HG02943 (cell line): ENCODE measurements around the gene INSL3.

Experiments
- ATAC-seq: cut with Tn5 transposase; IDR thresholded peaks from one replicate; pipeline ENCODE4 v1.9.1; 2021; ENCODE audit warnings: mild to moderate bottlenecking, low read depth, moderate library complexity; ENCODE audit not compliant: unreplicated experiment

INSL3 gene

DNA sequence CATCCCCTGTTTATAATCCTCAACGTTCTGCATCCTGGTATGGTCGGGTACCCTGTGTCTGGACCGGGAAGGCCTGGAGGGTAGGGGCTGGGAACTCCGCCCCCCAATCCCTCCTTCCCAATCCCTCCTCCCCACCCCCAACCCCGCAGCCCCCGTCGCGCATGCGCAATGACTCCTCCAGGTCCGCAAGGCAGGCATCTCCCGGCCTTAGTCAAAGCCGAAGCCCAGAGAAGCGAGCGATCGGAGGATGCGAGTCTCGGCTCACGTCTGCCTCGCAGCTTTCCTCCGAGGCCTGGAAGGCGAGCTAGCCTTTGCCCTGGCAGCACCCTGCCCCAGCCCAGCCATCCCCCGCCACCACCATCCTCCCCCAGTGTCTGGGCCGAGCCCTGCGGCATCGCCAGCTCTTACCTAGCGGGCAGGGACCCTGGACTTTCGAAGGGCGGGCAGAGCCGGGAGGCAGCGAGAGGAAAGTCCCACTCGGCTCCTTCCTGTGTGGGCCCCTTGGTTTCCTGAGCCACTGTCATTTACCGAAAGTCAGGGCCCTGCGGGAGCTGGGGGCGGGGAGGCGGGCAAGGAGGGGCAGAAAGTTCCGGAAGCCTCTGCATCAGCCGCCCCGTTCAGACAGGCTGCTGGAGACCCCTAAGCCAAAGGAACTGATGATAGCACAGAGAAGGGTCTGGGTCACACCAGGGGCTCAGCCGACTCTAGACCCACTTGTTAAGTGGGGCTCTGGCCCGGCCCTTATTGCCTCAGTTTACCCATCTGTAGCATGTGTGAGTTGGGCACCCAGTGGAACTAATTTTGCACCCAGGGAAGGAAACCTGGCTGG, 26.4 kb upstream of the INSL3 start, which contains the start of gene JAK3:
Gene JAK3 (minus strand): TSS at position 445 of the 829 bp plus-strand sequence. CDS start 3,565 bp downstream, outside the sequence.
- no peak for ATAC-seq

DNA sequence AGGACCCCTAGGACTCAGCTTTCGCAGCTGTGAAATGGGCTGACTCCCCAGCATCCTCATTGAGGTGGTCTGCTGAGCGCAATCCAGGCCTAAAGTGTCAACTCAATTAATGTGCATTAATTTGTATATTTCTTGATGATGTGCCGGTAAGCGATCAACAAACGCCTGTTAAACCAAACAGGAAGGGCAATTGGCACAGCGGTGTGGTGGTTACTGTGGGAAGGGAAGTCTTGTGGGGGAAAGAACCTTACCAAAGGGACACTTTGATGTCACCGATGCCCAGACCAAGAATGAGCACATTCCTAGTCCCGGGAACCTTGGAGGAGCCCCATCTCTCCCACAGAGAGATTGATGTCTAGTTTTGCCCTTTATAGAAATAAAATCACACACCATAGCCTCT, 24.8 kb upstream of the INSL3 start:
- ATAC-seq, result no peak

DNA sequence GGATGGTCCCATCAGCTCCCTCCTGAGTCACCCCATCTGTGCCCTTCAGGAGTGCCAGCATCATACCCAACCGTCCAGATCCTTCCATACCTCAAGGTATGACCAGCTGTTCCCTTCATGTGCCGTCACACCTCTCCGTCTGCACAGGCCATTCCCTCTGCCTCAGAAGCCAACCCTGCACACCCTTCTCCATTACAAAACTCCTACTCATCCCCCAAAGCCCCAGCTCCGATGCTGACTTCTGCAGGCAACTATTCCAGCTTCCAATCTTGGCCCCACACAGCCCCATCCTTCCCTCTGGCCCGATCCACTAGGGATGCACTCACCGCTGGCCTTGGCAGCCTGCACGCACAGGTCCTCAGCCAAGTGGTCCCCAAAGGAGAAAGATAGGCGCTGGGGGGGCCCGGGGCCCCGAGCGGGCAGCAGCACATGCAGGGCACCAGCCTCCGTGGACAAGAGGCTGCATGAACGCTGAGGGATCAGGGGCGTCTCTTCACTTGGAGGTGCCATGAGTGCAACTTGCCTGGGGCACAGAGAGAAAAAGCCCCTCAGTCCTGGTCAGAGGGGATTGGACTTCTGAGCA, 22.7 kb upstream of the INSL3 start:
- no peak for ATAC-seq

DNA sequence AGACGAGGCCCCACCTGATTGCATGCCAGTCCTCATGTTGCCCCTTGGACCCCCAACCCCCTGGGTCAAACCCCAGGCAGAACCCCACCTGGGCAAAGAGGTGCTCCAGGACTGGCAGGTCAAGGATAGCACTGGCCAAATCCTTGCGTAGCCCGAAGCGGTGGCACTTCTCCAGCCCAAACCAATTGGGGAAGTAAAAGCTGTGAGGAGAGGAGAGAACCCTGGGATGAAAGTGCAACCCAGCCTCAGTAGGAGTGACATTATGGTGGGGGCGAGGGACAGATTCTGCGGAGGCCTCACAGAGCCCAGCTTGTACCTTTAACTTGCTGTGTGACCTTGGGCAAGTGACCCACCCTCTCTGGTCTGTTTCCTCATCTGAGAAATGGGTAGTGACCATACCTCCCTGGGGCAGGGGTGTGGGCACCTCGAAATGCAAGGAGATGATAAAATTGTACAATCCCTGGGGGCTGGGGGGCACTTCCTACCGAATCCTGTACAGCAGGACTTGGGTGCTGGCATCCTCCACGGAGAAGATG, 22.0 kb upstream of the INSL3 start:
- ATAC-seq, result no peak

DNA sequence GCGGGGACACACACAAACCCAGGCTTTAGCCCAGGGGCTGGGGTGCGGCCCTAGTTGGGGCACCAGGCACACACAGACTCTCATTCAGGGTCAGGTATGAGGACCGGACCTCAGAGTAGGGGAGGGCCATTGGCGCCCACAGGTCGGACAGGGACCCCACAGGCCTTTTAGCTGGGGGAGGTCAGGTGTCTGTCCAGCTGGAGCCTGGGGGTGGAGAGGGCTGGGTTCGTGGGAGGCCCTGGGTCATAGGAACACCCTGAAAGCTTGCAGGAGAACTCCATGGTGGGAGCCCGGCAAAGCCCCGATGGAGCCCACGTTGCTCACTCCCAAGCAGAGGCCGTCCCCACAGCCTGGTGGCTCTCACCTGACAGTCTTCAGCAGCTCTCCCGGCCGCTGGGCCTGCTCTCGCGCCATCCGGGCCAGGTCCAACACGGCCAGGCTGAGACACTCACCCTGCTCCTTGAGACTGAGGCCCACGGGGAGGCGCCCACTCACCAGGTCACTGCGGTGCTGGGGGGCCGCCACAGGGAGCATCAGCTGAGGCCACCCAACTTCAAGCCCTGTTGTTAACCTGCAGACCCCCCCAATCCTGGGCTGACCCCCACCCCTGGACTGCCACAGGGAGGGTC, 21.5 kb upstream of the INSL3 start:
- no peak for ATAC-seq

DNA sequence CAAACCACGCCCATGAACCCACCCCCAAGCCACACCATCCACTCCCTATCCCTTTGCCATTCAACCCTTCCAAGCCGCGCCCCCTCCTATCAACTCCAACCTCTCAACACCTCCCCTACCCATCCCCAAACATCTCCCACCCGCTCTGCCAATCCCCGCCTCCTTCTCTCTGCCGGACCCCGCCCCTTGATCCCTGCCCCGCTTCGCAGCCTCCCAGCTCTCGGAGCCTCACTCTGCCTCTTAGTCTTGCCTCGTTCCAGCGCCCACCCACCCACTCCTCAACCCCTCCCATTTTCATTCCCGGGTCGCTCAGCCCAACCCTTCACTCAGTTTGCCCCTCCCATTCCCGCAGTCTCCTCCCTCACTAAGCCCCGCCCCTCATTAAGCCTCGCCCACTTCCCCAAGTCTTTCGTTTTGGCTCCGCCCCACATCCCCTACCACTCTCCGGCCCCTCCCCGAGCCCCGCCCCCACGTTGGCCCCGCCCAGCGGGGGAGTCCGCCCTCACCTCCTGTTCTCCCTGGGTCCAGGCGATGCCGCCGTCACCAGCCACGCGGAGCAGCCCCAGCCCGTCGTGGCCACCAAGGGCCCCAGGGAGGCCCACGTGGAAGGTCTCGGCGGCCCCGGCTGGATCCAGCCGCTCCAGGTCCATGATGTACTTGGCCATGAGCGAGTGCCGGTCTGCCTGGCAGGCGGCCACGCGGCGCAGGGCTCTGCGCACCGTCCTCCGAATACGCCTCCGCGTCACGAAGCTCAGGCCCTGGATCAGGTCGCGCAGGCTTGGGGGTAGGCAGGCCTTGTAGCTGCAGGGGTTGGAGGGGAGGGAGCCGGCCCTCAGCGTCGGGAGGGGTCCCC, 20.7 kb upstream of the INSL3 start:
- no peak for ATAC-seq

DNA sequence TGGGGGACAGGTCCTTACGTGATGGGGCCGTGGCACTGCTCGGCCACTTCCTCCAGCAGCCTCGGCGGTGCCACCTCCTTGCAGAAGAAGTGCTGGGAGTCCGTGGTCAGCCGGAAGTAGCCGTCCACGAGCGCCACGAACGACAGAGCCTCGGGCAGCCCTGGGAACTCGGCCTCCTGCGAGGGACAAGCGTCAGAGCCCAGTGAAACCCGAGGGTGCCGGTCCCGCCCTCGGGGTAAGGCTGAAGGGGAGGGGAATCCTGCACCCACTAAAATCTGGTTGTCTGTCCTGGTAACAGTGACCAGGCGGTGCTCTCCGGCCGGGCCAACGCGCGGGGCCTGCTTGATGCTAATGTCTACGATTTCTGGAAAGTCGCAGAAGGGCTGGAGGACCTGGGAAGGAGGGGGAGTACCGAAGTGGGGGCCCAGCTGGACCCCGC, 20.1 kb upstream of the INSL3 start:
- ATAC-seq, result no peak

DNA sequence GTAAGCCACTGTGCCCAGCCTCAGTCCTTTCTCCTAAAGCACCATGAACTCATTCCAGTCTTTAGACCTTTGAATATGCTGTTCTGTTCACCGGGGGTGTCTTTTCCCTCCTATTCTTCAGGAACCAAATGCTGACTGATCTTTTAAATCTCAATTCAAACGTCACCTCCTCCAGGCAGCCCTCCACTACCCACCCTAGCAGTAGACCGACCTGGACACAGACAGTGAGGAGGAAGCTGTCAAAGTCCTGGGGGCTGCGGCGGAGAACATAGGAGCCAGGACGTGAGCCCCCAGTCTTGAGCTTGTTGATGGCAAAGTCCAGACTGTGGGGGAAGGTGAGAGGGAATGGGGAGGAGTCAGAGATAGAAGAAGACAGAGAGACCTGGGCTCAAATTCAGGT, 18.7 kb upstream of the INSL3 start:
- no peak for ATAC-seq

DNA sequence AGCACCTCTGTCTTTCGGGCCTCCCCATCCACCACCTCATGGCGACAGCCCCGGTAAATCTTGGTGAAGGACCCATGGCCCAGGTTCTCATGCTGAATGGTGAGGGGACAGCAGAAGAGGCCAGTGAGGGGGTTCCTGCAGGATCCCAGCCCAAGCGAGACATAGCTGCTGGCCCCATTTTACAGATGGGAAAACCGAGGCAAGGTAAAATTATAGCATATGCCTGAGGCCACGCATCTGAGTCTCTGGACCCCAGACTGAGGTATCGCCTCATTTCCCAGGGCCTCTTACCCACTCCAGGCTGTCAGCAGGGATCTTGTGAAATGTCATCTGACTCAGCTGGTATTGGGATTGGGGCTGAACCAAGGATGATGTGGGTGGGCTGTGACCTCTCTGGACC, 16.7 kb upstream of the INSL3 start:
- ATAC-seq, result no peak

DNA sequence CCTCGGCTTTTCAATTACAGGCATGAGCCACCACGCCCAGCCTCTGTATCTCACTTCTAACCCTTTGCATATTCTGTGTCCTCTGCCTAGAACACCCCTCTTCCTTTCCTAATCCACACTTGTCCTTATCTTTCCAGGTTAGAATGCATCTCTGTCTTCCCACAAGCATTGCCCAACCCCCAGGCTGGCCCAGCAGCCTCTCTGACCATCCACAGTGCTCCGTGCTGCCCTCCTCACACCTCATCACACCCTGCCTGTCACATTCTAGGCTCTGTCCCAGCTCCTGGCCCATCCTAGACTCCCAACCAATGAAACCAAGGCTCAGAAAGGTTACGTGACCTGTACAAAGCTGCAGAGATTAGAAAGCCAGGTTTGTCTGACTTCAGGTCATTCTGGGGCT, 15.2 kb upstream of the INSL3 start:
- no peak for ATAC-seq

DNA sequence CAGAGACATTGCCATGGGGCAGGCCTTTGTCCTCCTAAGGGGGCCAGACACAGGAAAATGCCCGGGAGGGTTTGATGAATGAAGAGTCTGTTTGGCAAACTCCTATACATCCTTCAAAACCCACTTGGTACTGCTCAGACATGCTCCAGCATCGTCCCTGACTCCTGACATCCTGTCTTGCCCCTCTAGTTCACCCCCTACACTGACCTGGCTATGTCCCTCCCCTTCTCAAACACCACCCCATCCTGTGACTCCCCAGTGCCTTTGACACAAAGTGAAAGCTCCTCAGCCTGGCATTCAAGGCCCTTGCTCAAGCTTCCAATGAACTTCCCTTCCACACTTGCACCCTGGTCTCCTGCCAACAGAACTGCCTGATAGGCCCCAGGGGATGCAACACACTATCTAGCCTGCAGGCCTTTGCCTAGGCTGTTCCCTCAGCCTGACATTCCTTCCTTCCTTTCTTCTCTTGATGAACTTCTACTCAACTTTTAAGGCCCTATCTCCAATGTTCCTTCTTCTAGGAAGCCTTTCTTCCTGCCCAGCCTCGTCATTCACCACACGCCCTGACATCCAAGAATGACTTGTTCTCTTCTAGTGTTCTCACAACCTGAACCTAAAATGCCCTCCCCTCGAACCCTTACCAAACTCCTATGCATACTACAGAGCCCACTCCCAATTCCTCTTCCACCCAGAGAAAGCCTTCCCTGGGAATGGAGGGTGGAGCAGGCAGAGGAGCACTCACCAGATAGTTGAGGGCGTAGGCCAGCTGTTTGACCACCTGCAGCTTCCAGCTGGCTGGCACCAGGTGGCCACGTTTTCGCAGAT, 14.1 kb upstream of the INSL3 start:
- ATAC-seq, result no peak

DNA sequence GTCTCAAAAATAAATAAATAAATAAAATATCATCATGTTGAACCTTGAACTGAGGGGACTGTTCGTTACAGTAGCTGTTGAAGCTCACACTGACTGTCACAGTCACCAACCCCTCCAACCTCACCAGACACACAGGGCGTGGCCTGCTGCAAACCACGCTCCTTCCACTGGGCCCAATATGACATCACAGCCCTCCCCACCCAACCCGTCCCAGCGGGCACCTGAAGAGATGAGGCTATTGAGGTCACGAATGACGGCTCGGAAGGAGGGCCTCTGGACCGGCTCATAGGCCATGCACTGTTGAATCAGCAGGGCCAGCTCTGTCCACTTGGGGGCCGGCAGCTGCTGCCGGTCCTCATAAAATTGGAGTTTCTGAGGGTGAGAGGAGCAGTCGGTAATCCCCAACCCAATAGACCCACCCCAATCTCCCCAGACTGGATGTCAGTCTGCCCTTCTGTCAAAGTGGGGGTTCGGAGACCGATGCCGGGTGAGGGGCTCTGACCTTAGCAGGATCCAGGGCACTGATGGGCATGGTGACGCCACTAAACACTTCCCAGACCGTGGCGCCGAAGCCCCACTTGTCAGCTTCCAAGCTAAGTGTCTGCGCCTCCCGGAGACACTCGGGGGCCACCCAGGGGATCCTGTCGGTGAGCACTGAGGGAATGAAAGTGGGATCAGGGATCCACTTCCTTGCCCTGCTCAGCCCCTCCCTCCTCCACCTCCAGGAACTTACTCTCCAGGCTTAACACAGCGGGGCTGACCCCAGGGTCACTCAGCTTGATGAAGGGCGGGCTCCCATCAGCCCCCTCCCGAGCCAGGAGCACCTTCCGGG, 13.2 kb upstream of the INSL3 start:
- ATAC-seq, result no peak

DNA sequence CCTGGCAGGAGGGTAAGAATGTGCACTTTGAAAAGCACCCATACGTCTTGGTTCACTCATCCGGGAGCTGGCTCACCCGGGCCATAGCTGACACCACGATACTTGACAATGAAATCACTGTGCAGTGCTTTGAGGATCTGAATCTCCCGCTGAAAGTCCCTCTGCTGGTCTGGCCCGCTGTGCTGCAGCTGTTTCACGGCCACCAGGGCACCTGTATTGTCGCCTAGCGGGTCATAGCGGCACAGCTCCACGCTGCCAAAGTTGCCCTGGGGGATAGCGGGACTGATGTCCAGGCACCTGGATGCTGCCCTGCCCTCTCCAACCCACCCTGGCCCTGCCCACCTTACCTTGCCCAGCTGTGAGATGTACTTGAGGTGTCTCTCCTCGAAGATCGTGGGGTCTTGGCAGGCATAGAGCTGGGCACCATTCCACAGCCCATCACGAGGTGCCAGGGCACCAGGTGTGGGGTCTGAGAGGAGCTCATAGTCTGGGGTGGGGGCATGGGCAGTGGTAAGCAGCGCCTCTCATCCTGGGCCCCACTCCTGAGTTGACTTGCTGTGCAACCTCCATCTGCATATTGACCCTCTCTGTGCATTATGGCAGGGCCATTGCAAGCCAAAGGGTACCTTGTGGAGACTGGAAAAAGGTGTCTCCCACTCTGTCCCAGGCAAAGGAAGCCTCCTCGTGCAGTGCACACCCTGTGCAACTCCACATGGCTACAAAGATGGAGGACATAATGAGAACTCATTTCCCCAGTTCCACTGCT, 11.3 kb upstream of the INSL3 start:
- no peak for ATAC-seq

DNA sequence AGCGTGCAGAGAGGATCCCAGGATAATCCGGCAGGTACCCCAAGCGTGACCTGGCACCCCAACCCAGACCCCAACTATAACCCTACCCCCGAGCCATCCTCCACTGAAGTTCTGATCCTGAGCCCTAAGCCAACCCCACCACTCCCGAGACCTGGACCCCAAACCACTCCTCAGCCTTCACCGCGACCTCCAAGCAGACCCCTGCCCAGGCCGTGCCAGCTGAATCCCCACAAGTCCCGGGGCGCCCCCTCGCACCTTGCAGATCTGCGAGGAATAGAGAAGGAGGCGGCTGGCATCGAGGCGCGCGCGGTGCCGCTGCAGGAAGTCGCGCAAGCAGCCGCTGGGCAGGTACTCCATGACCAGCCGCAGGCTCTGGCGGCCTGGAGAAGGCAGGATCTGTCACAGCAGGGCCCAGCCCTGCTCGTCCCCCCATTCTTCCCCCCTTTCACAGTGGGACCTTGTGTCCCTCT, 10.1 kb upstream of the INSL3 start:
- ATAC-seq, result no peak

DNA sequence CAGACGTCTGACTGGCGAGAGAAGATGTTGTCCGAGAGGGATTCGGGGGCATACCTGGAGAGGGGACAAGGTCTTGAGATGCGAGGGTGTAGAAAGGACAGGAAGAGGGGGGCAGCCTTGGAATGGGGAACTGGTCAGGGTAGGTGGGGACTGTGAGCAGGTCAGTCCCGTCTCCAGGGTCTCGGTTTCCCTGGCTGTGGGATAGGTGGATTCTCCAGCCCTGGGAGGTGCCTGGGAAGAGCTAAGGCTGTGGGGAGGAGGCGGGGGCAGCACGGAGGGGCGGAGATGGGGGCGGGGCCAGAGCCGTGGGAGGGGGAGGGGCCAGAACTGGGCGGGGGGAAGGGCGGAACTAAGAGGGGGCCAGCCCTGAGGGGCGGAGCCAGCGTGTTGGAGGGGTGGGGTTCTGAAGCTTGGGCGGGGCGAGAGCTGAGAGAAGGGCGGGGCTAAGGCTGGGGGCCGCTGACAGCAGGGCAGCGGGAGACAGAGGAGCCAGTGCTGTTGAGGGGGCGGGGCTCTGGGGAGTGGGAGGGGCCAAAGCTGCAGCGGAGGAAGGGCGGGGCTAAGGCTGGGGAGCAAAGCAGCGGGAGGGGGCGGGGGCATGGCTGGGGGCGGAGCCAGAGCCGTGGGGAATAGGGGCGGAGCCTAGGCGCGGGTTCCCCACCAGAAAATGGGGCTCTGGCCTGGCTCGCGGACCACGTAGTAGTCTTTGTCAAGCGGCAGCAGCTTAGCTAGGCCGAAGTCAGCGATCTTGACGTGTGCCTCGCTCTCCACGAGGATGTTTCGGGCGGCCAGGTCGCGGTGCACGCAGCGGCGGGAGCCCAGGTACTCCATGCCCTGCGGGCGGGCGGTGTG, 9.5 kb upstream of the INSL3 start:
- no peak for ATAC-seq

DNA sequence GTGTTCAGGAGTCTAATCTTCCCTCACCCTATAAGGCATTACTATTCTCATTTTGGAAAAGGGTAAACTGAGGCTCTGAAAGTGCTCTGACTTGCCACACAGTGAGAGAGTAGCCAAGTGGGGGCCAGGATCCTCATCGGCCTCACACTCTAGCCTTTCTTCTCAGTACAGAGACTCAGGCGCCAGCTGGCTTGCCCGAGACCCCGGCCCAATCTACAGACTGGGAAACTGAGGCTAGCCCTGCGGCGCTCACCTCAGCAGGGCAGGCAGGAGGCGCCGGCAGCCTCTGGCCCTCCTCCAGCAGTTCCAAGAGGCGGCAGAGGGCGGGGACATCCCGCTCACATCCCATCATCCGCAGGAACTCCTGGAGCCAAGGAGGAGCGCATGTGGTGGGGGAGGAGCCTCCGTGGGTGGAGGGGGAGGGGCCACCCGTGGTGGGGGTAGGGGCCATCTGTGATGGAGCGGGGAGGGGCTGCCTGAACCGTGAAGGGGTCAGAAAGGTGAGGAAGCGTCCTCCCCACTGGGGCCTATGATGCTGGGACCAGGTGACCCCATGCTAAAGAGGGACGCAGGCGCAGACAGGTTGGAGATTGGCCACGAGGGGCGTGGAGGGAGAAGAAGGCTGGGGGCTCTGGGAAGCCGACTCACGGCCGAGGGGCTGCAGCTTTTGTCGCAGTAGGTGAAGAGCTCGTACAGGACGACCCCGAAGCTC, 8.7 kb upstream of the INSL3 start:
- ATAC-seq, result no peak
